ENCODE measurements around the gene RSPH1.

RSPH1 gene

DNA sequence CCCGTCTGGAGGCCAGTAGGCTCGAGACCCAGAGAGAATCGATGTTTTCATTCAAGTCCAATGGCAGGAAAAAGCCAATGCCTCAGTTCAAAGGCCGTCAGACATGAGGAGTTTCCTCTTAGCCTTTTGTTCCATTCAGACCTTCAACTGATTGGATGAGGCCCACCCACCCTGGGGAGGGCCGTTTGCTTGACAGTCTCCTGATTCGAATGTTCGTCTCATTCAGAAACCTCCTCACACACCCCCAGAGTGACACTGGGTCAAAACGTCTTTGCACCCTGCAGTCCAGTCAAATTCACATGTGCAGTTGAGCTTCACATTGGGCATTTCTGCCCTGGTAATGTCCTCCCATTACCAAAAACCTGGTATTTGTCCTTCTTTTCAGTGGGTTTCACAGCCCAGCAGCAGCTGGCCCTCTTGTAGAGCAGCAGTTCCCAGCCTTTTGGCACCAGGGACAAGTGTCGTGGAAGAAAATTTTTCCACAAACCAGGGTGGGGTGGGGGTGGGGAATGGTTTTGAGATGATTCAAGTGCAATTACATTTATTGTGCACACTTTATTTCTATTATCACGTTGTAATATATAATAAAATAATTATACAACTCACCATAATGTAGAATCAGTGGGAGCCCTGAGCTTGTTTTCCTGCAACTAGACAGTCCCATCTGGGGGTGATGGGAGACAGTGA is 40.1 kb downstream of the RSPH1 start:
- in situ Hi-C loops (cut with HindIII; ENCODE audit: low sequenced_read_pairs), result no loop called here
- TF ChIP-seq, protein P1, sequence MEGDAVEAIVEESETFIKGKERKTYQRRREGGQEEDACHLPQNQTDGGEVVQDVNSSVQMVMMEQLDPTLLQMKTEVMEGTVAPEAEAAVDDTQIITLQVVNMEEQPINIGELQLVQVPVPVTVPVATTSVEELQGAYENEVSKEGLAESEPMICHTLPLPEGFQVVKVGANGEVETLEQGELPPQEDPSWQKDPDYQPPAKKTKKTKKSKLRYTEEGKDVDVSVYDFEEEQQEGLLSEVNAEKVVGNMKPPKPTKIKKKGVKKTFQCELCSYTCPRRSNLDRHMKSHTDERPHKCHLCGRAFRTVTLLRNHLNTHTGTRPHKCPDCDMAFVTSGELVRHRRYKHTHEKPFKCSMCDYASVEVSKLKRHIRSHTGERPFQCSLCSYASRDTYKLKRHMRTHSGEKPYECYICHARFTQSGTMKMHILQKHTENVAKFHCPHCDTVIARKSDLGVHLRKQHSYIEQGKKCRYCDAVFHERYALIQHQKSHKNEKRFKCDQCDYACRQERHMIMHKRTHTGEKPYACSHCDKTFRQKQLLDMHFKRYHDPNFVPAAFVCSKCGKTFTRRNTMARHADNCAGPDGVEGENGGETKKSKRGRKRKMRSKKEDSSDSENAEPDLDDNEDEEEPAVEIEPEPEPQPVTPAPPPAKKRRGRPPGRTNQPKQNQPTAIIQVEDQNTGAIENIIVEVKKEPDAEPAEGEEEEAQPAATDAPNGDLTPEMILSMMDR (IDR thresholded peaks at IDR 0.05; ENCODE audit: low read depth, low read length, missing control alignments), result no peak
- DNase-seq (ENCODE audit: low read depth), result no peak
- H3K4me3 ChIP-seq (ENCODE audit: low read depth, low read length), result no peak overlapping the region

DNA sequence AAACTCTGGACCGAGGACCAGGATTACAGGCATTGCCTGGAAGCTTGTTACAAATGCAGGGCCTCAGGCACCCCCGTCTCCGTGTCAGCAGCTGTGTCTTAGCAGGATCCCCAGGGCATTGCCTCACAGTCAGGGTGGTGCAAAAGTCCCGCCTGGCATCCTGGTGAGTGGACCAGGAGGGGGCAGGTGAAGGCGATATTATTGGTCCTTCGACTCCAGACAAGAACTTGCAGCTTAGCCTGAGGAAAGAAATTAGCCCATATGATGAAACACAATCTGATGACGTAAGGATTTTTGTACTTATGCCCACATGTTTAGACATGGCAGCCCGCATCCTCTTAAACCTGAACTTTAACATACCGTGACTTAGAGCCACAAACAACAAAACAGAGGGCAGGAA is 40.8 kb downstream of the RSPH1 start:
- H3K4me3 ChIP-seq (ENCODE audit: low read depth, low read length), result no peak overlapping the region
- TF ChIP-seq, protein P1 (IDR thresholded peaks at IDR 0.05; ENCODE audit: low read depth, low read length, missing control alignments), result no peak
- in situ Hi-C loops (cut with HindIII; ENCODE audit: low sequenced_read_pairs), result no loop called here
- no peak for DNase-seq (ENCODE audit: low read depth)

DNA sequence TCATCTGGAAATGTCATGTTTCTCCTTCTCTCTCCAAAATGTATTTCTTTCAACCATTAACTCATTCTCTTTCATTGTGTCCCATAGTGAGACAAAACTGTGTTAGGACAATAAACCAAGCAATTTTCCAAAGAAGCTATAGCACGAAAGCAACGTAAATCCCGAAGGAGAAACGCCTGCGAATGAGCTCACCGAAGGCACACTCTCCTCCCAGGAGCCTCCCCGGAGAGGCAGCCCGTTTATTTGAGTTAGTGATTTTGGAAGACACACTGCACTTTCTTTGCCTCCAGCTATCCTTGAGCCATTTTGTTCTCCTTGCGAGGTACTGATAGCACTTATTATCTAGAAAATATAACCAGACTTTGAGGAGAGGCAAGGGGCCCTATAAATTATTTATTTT is 41.2 kb downstream of the RSPH1 start:
- H3K4me3 ChIP-seq (ENCODE audit: low read depth, low read length), result no peak overlapping the region
- TF ChIP-seq, protein P1 (IDR thresholded peaks at IDR 0.05; ENCODE audit: low read depth, low read length, missing control alignments), result no peak
- in situ Hi-C loops (cut with HindIII; ENCODE audit: low sequenced_read_pairs), result no loop called here

DNA sequence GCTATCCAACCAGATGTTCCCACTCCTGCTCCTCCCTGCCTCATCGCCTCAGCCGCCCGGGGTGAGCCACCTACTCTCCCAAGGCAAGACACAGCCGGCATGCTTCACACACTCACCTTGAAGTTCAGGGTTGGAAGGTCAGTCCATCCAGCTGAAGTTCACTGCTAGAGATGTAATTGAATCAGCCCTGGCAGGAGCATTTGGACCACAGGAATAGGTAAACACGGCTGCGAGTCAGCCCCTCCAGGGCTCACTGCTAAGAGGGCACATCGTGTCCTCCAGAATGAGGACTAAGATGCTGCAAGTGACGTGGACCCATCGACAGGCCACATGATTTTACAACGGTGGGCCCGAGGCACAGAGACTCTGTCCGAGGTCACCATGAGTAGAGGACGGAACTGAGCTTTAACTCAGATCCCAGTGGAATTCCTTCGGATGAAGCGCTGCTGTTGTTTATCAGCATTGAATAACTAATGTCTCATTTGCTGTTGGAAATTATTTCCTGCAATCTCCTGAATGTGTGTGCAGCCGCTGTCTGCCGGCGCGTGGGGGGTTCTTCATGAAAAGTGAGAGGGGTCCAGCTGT is 41.9 kb downstream of the RSPH1 start:
- in situ Hi-C loops (cut with HindIII; ENCODE audit: low sequenced_read_pairs), result no loop called here
- no peak overlapping the region for H3K4me3 ChIP-seq (ENCODE audit: low read depth, low read length)
- no peak for DNase-seq (ENCODE audit: low read depth)
- TF ChIP-seq, protein P1 (IDR thresholded peaks at IDR 0.05; ENCODE audit: low read depth, low read length, missing control alignments), result no peak

More for the DNA sequence above, 41.2 kb downstream of the RSPH1 start:
- no peak for DNase-seq (ENCODE audit: low read depth)

DNA sequence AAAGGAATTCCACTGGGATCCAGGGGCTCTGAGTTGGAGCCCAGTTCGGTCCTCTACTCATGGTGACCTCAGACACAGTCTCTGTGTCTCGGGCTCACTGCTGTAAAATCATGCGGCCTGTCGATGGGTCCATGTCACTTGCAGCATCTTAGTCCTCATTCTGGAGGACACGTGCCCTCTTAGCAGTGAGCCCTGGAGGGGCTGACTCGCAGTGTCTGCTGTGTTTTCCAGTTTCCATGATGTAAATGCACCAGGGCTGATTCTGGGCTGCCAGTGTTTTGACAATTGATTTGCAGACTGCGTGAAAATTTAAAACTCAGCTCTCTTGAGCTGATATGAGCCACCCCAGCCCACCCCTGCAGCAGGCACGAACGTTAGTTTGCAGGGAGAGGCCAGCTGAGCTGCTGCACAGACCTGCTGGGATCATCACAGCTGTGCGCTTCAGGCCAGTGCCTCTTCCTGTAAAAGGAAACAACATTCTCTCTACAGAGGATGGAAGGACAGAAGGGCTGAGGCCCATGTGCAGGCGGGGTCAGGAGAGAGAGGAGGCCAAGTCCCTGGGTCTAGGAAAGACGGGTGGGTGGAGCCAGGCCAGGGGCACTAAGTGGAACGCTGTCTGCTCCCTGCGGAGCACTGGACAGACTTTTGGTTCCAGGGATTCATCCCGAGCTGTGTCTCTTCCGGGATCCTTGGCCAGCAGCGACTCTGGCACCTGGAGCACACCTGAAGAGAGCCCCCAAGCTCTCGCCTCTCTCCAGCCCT is 42.6 kb downstream of the RSPH1 start:
- in situ Hi-C loops (cut with HindIII; ENCODE audit: low sequenced_read_pairs), result no loop called here
- TF ChIP-seq, protein P1 (IDR thresholded peaks at IDR 0.05; ENCODE audit: low read depth, low read length, missing control alignments), result no peak
- DNase-seq (ENCODE audit: low read depth), result no peak
- H3K4me3 ChIP-seq (ENCODE audit: low read depth, low read length), result no peak overlapping the region

DNA sequence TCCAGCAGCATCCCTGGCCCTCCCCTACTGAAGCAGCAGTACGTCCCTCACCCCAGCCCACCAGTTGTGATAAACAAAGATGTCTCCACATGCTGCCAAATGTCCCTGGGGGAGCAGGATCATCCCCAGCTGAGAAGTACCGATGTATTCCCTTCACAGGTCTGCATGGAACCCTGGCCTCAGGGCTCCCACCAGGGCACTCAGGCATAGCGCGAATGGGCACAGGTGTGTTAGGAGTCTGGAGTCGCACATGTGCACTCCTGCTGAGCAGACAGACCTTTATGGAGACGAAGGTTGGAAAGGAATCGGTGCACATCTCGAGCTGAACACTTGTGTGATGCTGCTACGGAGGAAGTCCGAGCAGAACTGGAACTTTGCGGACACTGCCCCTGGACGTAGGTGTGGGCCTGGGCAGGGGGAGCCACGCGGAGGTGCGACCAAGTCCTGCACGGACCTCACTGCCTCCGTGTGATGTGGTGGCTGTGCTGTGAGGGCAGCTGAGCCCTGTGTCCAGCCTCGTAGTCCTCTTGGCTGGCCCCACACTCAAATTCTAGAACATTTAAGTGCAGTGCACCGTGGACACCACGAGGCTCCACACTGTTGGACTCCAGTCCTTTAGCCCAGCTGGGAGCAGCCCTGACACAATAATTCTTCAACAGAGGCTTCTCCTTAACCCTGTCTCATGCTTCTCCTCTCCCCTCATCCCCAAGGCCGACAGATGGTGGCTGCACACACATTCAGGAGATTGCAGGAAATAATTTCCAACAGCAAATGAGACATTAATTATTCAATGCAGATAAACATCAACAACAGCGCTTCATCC is 43.4 kb downstream of the RSPH1 start:
- TF ChIP-seq, protein P1 (IDR thresholded peaks at IDR 0.05; ENCODE audit: low read depth, low read length, missing control alignments), result no peak
- no peak overlapping the region for H3K4me3 ChIP-seq (ENCODE audit: low read depth, low read length)
- DNase-seq (ENCODE audit: low read depth), result no peak
- in situ Hi-C loops (cut with HindIII; ENCODE audit: low sequenced_read_pairs), result no loop called here

Data from astrocyte of the cerebellum (primary cell).